ENCODE results near the gene TOX4.
"Not testable (repeated sequence)": the region's sequence is repeated elsewhere in the genome, so short reads cannot be mapped to it uniquely, and the experiment has no call there.

Gene TOX4

DNA sequence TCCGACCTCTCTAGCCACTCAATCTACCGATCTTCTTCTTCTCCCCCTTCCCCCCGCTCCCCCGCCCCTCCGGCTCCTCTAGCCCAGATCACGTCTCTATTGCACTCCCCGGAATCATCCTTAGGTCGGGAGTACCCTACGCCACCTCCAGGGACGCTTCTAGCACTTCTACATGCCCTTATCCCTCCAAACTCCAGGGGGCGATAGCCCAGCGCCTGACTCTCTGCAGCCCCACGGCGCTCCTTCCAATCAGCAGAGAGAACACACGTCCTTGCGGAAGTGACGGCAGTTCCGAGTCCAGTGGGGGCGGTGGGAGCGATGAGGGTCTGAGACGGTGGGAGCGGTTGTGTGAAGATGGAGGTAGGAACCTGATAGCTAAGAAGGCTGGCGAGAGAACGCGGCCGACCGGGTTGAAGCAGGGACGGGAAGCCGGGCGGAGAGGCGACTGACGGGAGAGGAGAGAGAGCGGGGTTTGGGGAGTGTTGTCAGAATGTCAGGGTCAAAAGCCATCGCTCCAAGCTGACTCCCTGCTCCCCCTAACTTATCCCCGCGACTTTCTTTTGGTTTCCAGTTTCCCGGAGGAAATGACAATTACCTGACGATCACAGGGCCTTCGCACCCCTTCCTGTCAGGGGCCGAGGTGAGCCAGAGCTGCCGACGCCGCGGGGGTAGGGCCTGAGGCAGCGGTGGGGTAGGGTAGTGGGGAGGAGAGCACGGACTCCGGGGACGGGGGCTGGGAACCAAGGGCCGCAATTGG, at the start of gene TOX4, which contains the start of gene RAB2B:
Gene TOX4, plus strand, starts transcription at position 271 of the 757 bp plus-strand sequence. Its CDS starts 84 bp downstream, at position 355.
Gene RAB2B, minus strand, starts transcription at position 35 of the 757 bp plus-strand sequence. CDS start 87 bp downstream, outside the sequence.
- DNase-seq (ENCODE audit: low spot score in 2 of 2) = peak; percentile 98
- Histone ChIP-seq H3K4me3 (peak within 1 kb of the TSS; percentile 77), H3K27me3 (ENCODE audit: low read depth) (no peaks in the 10 kb centered on the region), H3K36me3 (replicated peaks) (peaks cover 10% of the 10 kb centered on the region), H3K4me1 (peaks cover 2% of the 10 kb centered on the region; the same call in 1 of the 2 replicates), H3K9me3 (no peaks in the 10 kb centered on the region)
- in situ Hi-C loops (cut with MboI; ENCODE audit: low sequenced_read_pairs) = no loop called here

DNA sequence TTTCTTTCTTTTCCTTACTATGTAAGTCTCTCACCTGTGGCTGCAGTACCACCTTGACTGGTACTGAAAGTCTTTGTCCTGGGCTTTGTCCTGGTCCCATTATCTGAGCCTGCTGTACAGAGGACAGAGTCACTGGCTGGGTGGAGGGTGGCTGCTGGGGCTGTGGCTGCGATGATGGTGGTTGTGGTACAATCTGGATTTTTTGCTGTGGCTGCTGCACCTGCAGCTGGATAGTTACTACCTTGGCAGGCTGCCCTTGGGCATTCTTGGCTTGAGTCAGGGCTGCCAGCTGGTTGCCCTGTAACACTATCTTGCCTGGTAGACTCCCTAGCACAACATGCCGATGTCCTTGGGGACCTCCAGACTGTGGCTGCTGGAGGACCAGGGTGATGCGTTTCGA, 48.1 kb upstream of the TOX4 start:
- no peak for DNase-seq (ENCODE audit: low spot score in 2 of 2)
- no peaks in the 10 kb centered on the region for H3K27me3 ChIP-seq (ENCODE audit: low read depth)
- in situ Hi-C loops (cut with MboI; ENCODE audit: low sequenced_read_pairs) = no loop called here
- peaks cover 70% of the 10 kb centered on the region for H3K36me3 ChIP-seq (replicated peaks)
- no peak overlapping the region for H3K4me3 ChIP-seq
- no peaks in the 10 kb centered on the region for H3K4me1 ChIP-seq
- no peaks in the 10 kb centered on the region for H3K9me3 ChIP-seq

DNA sequence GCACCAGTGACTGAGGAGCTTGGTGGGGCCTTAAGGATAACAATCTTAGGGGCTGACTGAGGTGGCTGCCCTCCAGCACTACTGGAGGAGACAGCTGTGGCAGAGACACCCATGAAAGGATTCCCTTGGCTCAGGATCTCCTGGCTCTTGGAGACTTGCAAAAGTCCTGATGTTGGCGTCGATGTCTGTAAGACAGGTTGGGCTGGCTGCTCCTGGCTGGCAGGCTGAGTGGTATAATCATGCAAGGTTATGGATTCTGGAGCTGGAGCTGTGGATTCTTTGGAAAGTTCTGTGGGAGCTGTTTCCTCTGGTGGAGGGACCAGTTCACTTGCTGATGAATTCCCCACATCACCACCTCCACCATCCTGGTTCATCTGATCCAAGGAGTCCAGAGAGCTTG, 45.9 kb upstream of the TOX4 start:
- DNase-seq (ENCODE audit: low spot score in 2 of 2) = no peak
- Histone ChIP-seq H3K4me3 (no peak overlapping the region), H3K27me3 (ENCODE audit: low read depth) (no peaks in the 10 kb centered on the region), H3K4me1 (peaks cover 5% of the 10 kb centered on the region), H3K36me3 (replicated peaks) (peaks cover 49% of the 10 kb centered on the region), H3K9me3 (no peaks in the 10 kb centered on the region)
- in situ Hi-C loops (cut with MboI; ENCODE audit: low sequenced_read_pairs) = no loop called here

DNA sequence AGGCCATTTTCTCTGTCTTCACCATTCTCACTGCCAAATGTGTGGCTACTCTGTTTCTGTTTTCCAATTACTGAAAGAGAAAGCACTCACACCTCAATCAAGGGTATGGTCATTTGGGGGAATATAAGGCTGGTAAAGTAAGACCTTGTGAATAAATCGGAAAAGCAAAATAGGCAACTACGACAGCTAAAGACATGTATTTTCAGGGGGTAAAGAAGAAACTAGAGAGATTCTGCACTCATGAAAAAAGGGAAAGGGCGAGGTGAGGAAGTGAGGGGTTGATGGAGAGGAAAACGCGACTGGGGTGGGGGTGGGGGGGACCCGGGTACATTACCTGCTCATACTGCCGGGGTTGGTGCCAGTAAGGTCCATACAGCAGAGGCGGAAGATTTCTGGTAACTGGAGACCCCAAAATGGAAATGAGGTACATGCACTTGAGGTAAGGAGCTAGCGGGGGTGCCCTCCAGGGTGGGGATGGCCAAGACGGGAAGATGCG, 40.4 kb upstream of the TOX4 start:
- H3K4me3 ChIP-seq = peak overlapping the region; percentile 55
- no peaks in the 10 kb centered on the region for H3K9me3 ChIP-seq
- peaks cover 3% of the 10 kb centered on the region for H3K36me3 ChIP-seq (replicated peaks)
- H3K27me3 ChIP-seq (ENCODE audit: low read depth) = no peaks in the 10 kb centered on the region
- in situ Hi-C loops (cut with MboI; ENCODE audit: low sequenced_read_pairs) = no loop called here
- H3K4me1 ChIP-seq = peaks cover 12% of the 10 kb centered on the region
- no peak for DNase-seq (ENCODE audit: low spot score in 2 of 2)

DNA sequence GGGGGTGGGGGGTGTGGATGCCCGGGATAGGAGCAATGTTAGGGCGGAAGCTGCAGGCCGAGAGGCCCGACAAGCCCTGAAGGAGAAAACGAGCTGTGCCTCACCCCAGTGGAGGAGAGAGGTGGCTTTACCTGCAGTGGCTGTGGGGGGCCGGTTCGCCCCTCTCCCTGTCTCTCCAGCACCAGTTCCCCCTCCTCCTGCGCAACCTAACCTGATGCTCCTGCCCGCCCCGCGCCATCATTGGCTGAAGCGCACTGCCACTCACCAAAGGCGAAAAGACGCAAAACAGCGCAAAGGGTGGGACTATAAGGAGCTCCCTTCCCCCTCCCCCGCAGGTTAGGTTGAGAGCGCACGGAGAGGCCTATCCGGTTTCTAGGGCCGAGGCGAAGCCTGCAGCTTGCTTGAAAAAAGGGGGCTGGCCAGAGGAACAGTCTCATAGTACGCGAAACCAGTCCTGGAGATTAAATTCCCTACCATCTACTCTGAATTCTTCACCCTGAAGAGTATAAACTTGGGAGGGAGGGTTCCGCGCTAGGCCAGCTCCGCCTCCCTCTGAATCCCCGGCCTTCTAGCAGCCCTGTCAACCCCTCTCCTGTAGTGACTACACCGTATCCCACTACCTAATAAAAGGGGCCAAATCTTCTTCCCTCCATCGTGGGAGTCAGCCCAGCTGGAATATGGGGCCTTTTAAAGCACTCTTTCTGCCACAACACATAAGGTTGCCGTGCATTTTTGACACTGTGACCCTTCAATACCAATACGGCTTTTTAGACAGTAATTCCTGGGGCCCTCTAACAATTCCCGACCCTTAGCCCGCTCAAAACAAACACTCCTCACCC, 39.7 kb upstream of the TOX4 start:
- in situ Hi-C loops (cut with MboI; ENCODE audit: low sequenced_read_pairs) = no loop called here
- peak; percentile 96 to 100 for DNase-seq (ENCODE audit: low spot score in 2 of 2)
- peak overlapping the region; percentile 55 for H3K4me3 ChIP-seq
- H3K9me3 ChIP-seq = no peaks in the 10 kb centered on the region
- H3K27me3 ChIP-seq (ENCODE audit: low read depth) = no peaks in the 10 kb centered on the region
- H3K36me3 ChIP-seq (replicated peaks) = no peaks in the 10 kb centered on the region
- peaks cover 12% of the 10 kb centered on the region for H3K4me1 ChIP-seq

DNA sequence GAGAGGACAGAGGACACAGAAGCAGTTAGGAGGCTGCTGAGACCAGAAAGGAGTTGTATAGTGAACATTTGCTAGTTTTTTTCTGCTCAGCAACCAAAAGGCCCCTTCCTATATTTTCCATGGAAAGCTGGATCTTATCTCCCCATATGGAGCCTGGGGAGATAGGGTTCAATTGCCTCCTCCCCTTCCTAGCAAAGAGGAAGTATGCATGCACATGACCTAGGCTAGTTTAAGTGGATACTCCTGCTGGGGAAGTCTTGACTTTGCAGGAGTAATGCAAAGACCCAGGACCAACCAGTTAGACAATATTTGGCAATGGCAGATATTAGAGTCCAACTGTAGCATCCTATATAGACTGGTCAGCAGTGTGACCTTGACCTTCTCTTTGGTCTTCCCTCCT, 36.1 kb upstream of the TOX4 start:
- H3K4me1 ChIP-seq = peaks cover 10% of the 10 kb centered on the region
- H3K9me3 ChIP-seq = no peaks in the 10 kb centered on the region
- no peak overlapping the region for H3K4me3 ChIP-seq
- H3K27me3 ChIP-seq (ENCODE audit: low read depth) = no peaks in the 10 kb centered on the region
- 0 out of 2 replicates have a peak, but pooled peaks cover 3% of the 10 kb centered on the region for H3K36me3 ChIP-seq (replicated peaks)
- no peak for DNase-seq (ENCODE audit: low spot score in 2 of 2)
- in situ Hi-C loops (cut with MboI; ENCODE audit: low sequenced_read_pairs) = no loop called here

DNA sequence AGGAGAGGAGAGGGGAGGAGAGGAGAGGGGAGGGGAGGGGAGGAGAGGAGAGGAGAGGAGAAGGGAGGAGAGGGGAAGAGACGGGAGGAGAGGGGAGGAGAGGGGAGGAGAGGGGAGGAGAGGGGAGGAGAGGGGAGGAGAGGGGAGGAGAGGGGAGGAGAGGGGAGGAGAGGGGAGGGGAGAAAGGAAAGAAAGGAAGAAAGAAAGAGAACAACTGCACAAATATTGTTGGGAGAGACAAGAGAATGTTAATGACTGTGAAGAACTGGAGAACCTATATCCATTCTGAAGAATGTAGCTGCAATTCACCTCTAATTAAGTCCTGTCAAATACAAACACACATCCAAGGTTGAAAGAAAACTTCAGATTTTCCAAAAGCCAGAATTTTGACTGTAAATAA, 34.3 kb upstream of the TOX4 start:
- H3K27me3 ChIP-seq (ENCODE audit: low read depth); in situ Hi-C loops (cut with MboI; ENCODE audit: low sequenced_read_pairs); H3K9me3 ChIP-seq; DNase-seq (ENCODE audit: low spot score in 2 of 2); H3K4me1 ChIP-seq; H3K4me3 ChIP-seq; H3K36me3 ChIP-seq (replicated peaks): not testable (repeated sequence)

DNA sequence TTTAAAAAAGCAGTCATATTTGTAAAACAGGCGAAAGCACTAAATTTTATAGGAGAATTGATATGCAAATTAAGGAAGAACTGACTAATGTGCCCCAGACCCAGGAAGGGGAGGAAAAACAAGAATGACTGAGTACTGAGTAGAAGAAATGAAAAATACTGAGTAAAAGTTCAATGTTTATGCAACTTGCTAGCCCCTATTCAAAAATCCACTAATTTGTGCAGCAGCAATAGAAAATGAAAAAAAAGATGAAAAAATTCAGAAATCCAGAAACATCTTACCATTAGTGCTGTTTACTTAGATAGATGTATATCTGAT, 27.1 kb upstream of the TOX4 start:
- peaks cover 11% of the 10 kb centered on the region for H3K36me3 ChIP-seq (replicated peaks)
- no peak overlapping the region for H3K4me3 ChIP-seq
- H3K27me3 ChIP-seq (ENCODE audit: low read depth) = no peaks in the 10 kb centered on the region
- in situ Hi-C loops (cut with MboI; ENCODE audit: low sequenced_read_pairs) = no loop called here
- no peak for DNase-seq (ENCODE audit: low spot score in 2 of 2)
- H3K4me1 ChIP-seq = peaks cover 21% of the 10 kb centered on the region
- no peaks in the 10 kb centered on the region for H3K9me3 ChIP-seq

DNA sequence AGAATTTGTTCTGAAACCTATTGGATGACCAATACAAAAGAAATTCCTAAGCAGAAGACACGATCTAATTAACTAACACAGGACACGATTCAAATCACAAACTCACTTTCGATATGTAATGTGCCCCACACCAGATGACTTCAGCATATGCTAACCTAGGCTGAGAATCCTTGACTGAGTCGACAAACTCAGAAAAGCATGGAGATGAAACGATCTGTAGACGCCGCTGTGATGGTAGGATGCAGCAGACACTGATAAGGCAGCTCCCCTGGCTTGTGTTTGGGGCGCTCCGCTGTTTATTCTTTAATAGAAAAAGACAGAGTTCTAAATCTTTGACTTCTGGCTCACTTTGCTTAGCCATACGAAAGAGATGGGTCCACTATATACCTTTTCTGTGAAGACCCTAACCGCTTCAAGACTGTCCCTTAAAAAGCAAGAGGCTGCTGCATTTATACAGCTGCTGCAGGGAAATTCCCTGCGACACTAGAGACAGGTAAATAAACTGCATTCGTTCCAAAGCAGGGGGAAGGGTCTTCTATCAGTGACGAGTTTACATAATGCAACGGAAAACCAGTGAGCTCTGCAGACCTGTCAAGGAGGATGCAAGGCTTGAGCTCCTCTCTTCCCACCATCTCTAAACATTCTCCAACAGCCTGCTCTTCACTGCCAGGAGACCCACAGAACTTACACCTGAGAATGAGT, 22.0 kb upstream of the TOX4 start:
- Histone ChIP-seq H3K27me3 (ENCODE audit: low read depth) (no peaks in the 10 kb centered on the region), H3K4me3 (peak overlapping the region; percentile 99), H3K9me3 (no peaks in the 10 kb centered on the region), H3K4me1 (peaks cover 17% of the 10 kb centered on the region), H3K36me3 (replicated peaks) (peaks cover 12% of the 10 kb centered on the region)
- in situ Hi-C loops (cut with MboI; ENCODE audit: low sequenced_read_pairs) = no loop called here
- no peak for DNase-seq (ENCODE audit: low spot score in 2 of 2)

DNA sequence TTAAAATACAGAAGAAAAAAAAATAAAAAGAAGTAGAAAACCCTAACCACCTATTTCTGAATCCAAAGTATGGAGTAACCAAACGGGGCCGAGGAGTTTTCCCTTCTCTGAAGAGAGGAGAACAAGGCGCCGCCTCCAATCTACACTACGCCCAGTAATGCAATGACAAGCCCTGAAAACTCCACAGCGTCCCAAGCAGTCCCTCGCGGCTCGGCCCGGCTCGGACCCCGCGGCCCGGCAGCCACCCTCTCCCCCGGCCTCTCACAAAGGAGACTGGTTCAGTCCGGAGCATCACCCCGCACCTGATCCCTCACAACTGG, 21.4 kb upstream of the TOX4 start:
- H3K27me3 ChIP-seq (ENCODE audit: low read depth) = no peaks in the 10 kb centered on the region
- DNase-seq (ENCODE audit: low spot score in 2 of 2) = no peak
- H3K36me3 ChIP-seq (replicated peaks) = peaks cover 13% of the 10 kb centered on the region
- peak overlapping the region; percentile 99 for H3K4me3 ChIP-seq
- H3K9me3 ChIP-seq = no peaks in the 10 kb centered on the region
- in situ Hi-C loops (cut with MboI; ENCODE audit: low sequenced_read_pairs) = no loop called here
- H3K4me1 ChIP-seq = peaks cover 14% of the 10 kb centered on the region

DNA sequence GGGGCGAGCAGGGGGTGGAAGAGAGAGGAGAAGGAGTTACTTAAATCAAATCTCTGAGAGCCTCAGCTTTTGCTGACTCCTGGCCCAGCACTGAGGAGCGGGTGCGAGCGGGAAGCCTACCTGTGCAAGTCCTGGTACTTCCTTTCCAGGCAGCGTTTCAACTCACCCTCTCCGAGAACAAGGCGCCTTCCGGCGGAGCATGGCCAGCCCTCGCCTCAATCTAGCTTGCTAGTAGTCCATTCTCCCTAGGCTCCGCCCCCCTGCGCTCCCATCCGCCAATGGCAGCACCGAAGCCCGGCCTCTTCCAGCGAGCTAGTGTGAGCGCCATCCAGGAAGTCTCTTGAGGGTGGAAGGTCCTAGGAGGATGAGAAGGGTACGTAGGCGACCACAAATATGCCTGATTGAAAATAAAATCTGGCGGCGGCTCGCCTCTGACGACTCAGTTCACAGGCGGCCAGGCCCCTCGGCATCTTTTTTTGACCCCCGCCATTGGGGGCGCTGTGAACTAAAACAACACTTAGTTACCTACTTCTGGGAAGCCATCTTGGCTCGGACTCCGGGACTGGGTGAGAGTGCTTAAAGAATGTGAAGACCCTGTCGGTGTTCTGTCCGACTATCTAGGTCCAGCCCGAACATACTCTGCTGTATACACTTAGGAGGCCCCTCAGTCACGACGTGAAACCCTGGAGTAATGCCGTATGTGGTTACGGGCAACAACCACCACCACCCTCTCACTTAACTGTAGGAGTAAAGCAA, 20.9 kb upstream of the TOX4 start, which contains the start of gene CHD8:
Gene CHD8, minus strand, starts transcription at position 212 of the 756 bp plus-strand sequence. CDS start 24,480 bp downstream, outside the sequence.
- DNase-seq (ENCODE audit: low spot score in 2 of 2) = peak; percentile 99 to 100
- H3K4me3 ChIP-seq = peak within 1 kb of the TSS; percentile 99
- in situ Hi-C loops (cut with MboI; ENCODE audit: low sequenced_read_pairs) = no loop called here
- H3K4me1 ChIP-seq = peaks cover 14% of the 10 kb centered on the region
- no peaks in the 10 kb centered on the region for H3K27me3 ChIP-seq (ENCODE audit: low read depth)
- H3K36me3 ChIP-seq (replicated peaks) = peaks cover 13% of the 10 kb centered on the region
- H3K9me3 ChIP-seq = no peaks in the 10 kb centered on the region

DNA sequence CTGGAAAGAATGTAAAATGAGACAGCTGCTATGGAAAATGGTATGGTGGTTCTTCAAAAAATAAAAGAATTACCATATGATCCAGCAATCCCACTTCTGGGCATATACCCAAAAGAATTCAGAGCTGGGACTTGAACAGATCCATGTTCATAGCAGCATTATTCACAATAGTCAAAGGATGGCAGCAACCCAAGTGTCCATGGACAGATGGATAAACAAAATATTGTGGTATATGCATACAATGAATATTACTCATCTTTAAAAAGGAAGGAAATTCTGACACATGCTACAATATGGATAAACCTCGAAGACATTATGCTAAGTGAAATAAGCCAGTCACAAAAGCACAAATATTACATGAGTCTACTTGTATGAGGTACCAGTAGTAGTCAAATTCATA, 9.4 kb upstream of the TOX4 start:
- Histone ChIP-seq H3K9me3 (no peaks in the 10 kb centered on the region), H3K4me1 (no peaks in the 10 kb centered on the region), H3K4me3 (no peak overlapping the region), H3K27me3 (ENCODE audit: low read depth) (no peaks in the 10 kb centered on the region), H3K36me3 (replicated peaks) (peaks cover 22% of the 10 kb centered on the region)
- in situ Hi-C loops (cut with MboI; ENCODE audit: low sequenced_read_pairs) = no loop called here
- no peak for DNase-seq (ENCODE audit: low spot score in 2 of 2)

All from HAP-1 (cell line).